GM19455 (cell line): ENCODE measurements around the gene SEMA3B.

Source experiments
- ATAC-seq: cut with Tn5 transposase; IDR thresholded peaks from one replicate; pipeline ENCODE4 v1.9.1; 2021; ENCODE audit not compliant: unreplicated experiment

SEMA3B gene

GRCh38 chr3:50292159-50293078, 23.5 kb downstream of the SEMA3B start, which contains the start of gene IFRD2:
Gene IFRD2 (minus strand): TSS chr3:50292429. CDS start chr3:50292274, 155 bp downstream.
- peak; percentile 93 for ATAC-seq

DNA sequence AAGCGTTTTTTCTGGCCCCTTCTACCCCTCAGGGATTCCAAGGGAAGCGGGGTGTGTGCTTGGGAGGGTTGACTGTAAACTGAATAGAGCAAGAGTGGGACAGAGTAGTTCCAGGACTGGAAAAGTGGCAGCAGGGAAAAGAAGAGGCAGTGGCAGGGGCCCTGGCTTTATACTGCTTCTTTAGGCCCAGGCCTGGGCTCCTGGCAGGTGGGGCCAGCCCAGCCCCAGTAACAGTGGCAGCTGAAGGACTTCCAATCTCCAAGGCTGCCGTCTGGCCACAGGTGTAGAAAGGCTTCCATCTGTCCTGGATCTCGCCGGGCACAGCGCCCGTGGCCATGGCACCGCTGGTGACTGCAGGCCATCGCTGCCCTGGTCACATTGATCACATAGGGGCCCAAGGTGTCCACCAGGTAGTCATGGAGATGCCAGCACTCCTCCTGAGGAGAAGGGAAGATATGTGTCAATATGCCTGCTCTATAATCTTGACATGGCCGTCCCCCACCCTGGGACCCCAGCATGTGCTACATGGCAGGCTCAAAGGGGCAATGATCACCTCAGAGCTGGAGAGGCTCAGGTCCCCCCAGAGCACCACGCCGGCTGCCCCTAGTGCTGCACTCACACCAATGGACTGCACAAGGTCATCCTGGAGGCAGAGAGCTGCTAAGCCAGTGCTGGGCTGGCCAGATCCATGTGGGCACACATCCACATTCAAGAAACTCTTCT, 24.3 kb downstream of the SEMA3B start:
- ATAC-seq: no peak

DNA sequence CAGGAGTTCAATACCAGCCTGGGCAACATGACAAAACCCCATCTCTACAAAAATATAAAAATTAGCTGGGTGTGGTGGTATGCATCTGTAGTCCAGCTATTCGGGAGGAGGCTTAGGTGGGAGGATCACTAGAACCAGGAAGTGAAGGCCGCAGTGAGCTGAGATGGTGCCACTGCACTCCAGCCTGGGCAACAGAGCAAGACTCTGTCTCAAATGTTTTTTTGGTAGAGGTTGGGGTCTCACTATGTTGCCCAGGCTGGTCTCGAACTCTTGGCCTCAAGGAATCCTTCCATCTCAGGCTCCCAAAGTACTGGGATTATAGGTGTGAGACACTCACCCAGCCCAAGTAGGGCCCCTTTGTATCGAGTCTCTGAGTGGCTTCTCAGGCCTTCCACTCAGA, 25.1 kb downstream of the SEMA3B start:
- no peak for ATAC-seq

DNA sequence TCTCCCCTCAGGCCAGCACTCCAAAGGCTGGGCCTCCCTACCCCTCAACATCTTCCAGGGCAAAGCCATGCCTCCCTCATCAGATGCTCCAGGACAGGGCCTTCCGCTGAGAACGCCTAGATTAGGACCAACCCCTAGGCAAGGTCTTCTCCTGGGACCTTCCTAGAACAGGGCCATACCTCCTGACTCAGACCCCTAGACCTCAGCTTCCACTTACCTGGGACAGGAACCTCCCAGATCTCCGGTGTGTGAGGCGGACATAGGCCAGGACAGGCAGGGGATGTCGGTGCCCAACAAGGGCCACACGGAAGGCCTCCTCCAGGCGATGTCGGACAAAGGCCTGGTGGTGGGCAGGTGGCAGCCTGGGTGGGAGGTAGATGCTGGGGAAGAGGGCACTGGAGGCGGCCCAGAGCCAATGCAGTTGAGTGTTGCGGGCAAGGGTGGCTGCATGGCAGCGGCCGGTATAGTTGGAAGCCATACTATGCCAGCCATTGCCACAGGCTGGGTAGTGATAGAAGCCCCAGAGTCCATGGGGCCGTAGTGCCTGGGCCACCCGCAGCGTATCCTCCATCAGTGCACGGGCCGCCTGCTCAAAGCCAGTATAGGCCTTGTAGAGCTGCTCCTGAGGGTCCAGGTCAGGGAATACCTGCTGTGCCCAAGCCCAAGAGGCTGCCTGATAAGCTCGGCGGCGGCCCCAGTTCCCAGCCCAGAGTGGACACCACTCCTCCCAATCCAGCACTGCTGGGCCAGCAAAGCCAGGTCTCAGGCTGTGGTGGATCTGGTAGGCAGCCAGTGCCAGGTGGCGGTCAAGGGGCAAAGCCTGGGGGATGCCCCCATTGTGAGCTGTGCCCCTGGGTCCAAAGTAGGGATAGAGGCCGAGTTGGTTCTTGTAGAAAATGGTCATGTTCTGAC, 25.8 kb downstream of the SEMA3B start:
- no peak for ATAC-seq

DNA sequence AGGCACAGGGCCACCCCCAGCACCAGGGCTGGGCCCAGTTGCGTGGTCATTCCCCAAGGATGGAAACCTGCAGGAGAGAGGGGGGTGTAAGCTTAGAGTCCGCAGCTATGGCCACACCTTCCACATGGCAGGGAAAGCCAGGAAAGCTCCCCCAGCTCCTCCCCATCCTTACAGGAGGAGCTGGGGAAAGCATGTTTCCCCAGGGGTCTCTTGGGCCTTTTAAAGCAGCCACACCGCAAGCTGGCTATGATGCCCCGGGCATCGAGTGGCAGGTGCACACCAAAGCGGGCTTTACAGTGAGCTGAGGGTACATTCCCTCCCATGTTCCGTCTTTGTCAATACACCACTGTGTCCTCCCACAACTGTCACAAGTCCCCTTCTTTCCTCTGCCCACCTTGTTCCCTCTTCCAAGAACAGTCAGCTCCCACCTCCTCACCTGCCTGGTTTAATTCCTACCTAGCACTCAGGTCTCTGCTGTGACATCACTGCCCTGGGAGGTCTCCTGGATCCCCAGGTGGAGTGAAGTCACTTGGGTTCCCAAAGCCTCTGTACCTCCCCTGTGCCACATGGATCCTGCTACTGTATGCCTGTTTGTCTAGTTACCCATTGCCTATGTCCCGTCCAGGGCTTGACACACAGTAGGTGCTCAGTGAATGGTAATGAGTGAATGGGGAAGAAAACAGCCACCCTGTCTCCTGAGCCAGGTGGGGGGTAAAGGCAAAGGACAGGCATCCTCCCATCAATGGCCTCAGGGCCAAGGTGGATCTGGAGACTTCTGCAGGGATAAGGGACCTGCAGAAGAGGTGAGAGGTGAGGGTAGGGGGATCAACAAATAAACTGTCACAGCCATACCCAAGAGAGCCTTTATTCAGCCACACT, 26.8 kb downstream of the SEMA3B start:
- no peak for ATAC-seq

- no peak for ATAC-seq
Measured at GRCh38 chr3:50296721-50297383, 27.9 kb downstream of the SEMA3B start.

GRCh38 chr3:50297384-50297775, 28.4 kb downstream of the SEMA3B start:
- no peak for ATAC-seq

GRCh38 chr3:50297896-50298725, 29.2 kb downstream of the SEMA3B start:
- ATAC-seq: no peak

GRCh38 chr3:50298836-50299637, 30.1 kb downstream of the SEMA3B start, which contains the start of the genes HYAL3 and NAA80:
Gene HYAL3 (minus strand): TSS chr3:50299405. CDS start chr3:50295602, 3,803 bp downstream.
Gene NAA80 (minus strand): TSS chr3:50299405. CDS start chr3:50297463, 1,942 bp downstream.
- peak; percentile 82 for ATAC-seq

DNA sequence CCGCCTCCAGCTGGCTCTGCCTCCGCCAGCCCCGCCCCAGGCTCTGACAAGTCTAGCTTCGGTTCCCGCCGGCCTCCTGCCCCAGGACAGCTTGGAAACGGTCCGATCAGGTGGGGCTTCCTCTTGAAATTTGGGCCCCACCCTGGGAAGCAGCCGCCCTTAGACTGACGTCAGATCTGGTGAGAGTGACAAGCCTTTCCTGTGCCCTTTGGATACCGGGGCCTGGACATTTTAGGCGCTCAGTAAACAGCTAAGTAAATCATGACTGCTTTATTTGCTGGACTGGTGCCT, 30.6 kb downstream of the SEMA3B start:
- no peak for ATAC-seq

DNA sequence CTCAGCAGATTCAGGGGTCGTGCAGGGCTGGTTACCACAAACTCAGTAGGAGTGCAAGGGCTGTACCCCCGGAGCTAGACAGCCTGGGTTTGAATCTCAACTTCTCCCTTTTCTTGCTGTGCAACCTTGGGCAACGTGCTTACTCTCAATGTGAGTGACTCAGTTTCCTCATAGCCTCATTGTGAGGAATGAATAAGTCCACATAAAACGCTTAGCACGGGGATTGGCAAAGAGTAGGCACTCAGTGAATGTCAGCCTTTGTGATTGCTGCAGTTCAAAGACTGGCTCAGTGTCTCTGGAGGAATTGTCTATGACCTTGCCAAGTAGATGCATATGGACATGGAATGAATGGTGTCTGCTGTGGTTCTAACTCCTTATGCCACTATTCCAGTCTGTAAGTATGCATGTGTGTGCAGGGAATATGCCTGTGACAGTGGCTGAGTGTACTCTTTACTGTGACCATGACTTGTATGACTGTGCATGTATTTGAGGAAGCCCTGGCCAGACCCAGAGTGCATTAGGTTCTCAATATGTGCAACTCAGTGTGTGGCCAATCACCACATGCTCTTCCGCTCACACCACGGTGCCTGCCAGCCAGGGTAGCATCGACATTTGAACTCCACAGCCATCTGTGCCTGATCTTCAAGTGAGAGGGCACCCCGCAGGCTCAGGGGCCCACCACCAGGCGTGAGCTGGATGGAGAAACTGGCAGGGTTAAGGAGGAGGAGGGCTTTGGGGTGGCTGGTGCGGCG, 31.2 kb downstream of the SEMA3B start:
- ATAC-seq: no peak

- ATAC-seq: no peak
Measured at GRCh38 chr3:50300681-50301254, 31.8 kb downstream of the SEMA3B start.

- ATAC-seq: no peak
Measured at GRCh38 chr3:50302095-50303012, 33.4 kb downstream of the SEMA3B start.

DNA sequence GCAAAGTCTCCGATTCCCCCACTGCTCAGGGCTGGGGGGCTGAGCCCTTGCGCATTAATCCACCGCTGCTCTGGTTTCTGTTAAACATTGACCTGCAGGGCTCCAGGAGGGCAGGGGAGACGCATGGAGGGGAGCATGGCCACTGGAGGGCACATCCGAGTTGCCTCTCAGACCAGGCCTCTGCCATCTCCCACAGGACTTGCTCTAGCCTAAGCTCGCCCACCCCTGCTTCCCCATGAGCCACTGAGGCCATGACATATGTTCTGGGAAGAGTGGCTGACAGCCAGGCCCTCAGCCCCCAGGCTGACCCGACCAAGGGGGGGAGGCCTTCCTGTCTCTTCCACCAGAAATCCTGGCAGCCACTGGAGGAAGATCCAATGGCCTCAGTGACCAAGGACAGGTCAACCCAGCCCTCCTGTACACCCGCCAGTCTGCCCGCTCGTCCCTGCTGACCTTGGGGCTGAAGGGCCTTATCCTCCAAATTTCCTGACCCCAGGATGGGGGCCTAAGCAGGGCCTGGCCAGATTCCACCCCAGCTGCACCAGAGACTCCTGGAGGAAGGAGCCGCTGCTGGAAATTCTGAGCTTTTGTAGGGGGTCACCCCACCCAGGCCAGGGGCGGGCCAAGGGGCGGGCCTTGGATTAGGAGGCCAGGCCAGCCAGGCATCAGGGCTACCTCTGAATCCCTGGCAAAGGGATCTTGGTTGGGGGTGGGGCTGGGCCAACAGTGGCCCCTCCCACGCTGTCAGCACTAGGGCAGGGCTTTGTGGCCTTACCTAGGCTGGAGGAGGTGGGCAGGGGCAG, 34.3 kb downstream of the SEMA3B start, which contains the start of gene HYAL1:
HYAL1 (minus strand) TSS at position 562 of the 803 bp plus-strand sequence. CDS start 618 bp downstream, outside the sequence.
- no peak for ATAC-seq

DNA sequence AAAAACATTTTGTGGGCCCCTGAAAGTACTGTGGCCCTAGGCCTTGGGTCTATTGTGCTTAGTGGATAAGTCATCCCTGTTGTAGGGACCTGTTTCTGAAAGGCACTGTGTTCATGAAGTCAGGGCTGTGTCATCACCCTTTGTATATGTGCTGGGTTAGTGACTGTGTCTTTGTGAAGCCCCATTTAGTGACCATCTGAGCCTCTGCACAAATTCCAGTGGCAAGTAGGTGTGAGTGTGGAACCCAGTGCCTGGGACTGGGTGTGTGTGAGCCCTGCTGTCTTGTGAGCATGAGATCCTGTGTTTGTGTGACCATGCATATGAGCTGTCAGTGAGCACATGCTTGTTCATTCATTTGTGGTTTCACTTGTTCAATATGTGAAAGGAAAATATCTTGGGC, 35.7 kb downstream of the SEMA3B start:
- ATAC-seq: no peak
